ENCODE measurements around the gene SMCO4.

SMCO4 gene

DNA sequence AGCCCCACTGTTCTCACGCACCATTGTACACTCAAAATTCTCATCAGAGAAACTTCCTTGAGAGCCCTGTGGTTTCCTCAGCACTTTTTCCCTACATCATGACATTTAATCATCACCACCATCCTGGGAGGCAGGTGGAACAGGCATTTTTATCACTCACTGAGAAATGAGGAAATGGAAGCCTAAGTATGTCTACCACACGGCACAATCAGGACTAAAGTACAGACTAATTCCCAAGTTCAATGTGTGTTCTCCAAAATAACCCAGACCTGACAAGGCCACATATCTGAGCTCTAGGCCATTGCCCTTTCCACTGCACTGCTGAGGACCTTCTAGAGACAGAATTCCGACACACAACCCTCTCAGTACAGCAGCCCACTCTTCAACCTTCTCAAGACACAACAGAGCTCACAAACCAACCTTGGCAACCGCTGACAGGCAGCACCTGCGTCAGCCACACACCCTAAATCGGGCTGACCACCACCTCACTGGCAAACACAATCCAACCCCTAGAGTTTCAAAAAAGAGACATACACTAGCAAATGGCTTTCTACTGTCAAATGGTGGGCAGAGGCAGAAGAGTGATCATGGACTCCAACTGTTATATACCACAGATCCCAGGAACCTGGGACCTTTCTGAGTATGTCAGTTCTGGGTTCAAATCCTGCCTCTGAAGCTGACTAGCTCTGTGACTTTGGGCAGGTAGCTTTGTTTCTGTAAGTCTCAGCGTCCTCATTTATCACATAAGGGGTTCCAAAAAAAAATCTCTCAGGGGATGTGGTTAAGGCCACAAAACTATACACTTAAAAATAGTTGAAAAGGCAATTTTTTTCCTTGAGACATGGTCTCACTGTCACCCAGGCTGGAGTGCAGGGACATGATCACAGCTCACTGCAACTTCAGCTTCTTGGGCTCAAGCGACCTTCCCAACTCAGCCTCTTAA, 16.3 kb downstream of the SMCO4 start:
- Histone ChIP-seq H3K4ac (ENCODE audit: low read depth in 1 of 2, low read length in 2 of 2) (no peak overlapping the region), H3K14ac (ENCODE audit: low read length in 2 of 2) (no peak overlapping the region), H3K9ac (ENCODE audit: low read length) (no peak overlapping the region), H4K8ac (ENCODE audit: low read length) (no peak overlapping the region), H3K4me3 (ENCODE audit: insufficient read depth in 1 of 2, low read depth in 1 of 2, low read length in 2 of 2) (no peak overlapping the region), H2BK120ac (ENCODE audit: low read depth, low read length) (no peak overlapping the region), H3K36me3 (ENCODE audit: control insufficient read depth in 1 of 2, insufficient read depth in 2 of 2, low read depth in 1 of 2, low read length in 2 of 2) (no peaks in the 10 kb centered on the region), H3K79me1 (replicated peaks; ENCODE audit: low read length, poor library complexity, severe bottlenecking) (peaks cover 42% of the 10 kb centered on the region), H3K23ac (ENCODE audit: low read length in 2 of 2) (no peak overlapping the region), H2BK15ac (ENCODE audit: low read depth, poor library complexity, severe bottlenecking) (no peak overlapping the region), H2BK5ac (ENCODE audit: low read depth, low read length, poor library complexity, severe bottlenecking) (no peak overlapping the region), H3K18ac (ENCODE audit: low read depth in 1 of 2, low read length in 2 of 2) (no peak overlapping the region), H3K4me2 (ENCODE audit: low read length, poor library complexity, severe bottlenecking) (no peak overlapping the region), H3K27ac (ENCODE audit: low read length, poor library complexity, severe bottlenecking) (no peak overlapping the region), H2BK12ac (ENCODE audit: low read length in 2 of 2) (no peak overlapping the region), H4K91ac (ENCODE audit: low read length) (no peak overlapping the region), H3K9me3 (ENCODE audit: control insufficient read depth, low read length) (no peaks in the 10 kb centered on the region), H2AK5ac (ENCODE audit: low read length, severe bottlenecking) (peak overlapping the region; percentile 6), H3K4me1 (ENCODE audit: control insufficient read depth, insufficient read depth, low read depth, low read length) (peaks cover 27% of the 10 kb centered on the region), H2AFZ (ENCODE audit: low read depth, low read length) (no peak overlapping the region), H3K27me3 (ENCODE audit: control insufficient read depth in 1 of 2, insufficient read depth in 1 of 2, low read length in 2 of 2) (no peaks in the 10 kb centered on the region)
- 97% methylated on average over 6 of the region's 8 CpGs for WGBS
- no peak for DNase-seq

- H2BK5ac ChIP-seq (ENCODE audit: low read depth, low read length, poor library complexity, severe bottlenecking), result no peak overlapping the region
- no peak overlapping the region for H3K4me3 ChIP-seq (ENCODE audit: insufficient read depth in 1 of 2, low read depth in 1 of 2, low read length in 2 of 2)
- H3K36me3 ChIP-seq (ENCODE audit: control insufficient read depth in 1 of 2, insufficient read depth in 2 of 2, low read depth in 1 of 2, low read length in 2 of 2), result no peaks in the 10 kb centered on the region
- WGBS, result 73% methylated on average over 3 of the region's 3 CpGs
- no peak overlapping the region for H3K23ac ChIP-seq (ENCODE audit: low read length in 2 of 2)
- H3K27me3 ChIP-seq (ENCODE audit: control insufficient read depth in 1 of 2, insufficient read depth in 1 of 2, low read length in 2 of 2), result no peaks in the 10 kb centered on the region
- DNase-seq, result no peak
- no peak overlapping the region for H3K27ac ChIP-seq (ENCODE audit: low read length, poor library complexity, severe bottlenecking)
- no peak overlapping the region for H3K4me2 ChIP-seq (ENCODE audit: low read length, poor library complexity, severe bottlenecking)
- no peak overlapping the region for H3K18ac ChIP-seq (ENCODE audit: low read depth in 1 of 2, low read length in 2 of 2)
- peaks cover 38% of the 10 kb centered on the region for H3K79me1 ChIP-seq (replicated peaks; ENCODE audit: low read length, poor library complexity, severe bottlenecking)
- no peak overlapping the region for H3K9ac ChIP-seq (ENCODE audit: low read length)
- H3K14ac ChIP-seq (ENCODE audit: low read length in 2 of 2), result no peak overlapping the region
- peaks cover 27% of the 10 kb centered on the region for H3K4me1 ChIP-seq (ENCODE audit: control insufficient read depth, insufficient read depth, low read depth, low read length)
- H2AK5ac ChIP-seq (ENCODE audit: low read length, severe bottlenecking), result no peak overlapping the region
- no peak overlapping the region for H2BK12ac ChIP-seq (ENCODE audit: low read length in 2 of 2)
- no peak overlapping the region for H4K91ac ChIP-seq (ENCODE audit: low read length)
- no peaks in the 10 kb centered on the region for H3K9me3 ChIP-seq (ENCODE audit: control insufficient read depth, low read length)
- H2AFZ ChIP-seq (ENCODE audit: low read depth, low read length), result no peak overlapping the region
- H2BK120ac ChIP-seq (ENCODE audit: low read depth, low read length), result no peak overlapping the region
- no peak overlapping the region for H4K8ac ChIP-seq (ENCODE audit: low read length)
- no peak overlapping the region for H3K4ac ChIP-seq (ENCODE audit: low read depth in 1 of 2, low read length in 2 of 2)
- no peak overlapping the region for H2BK15ac ChIP-seq (ENCODE audit: low read depth, poor library complexity, severe bottlenecking)
Observed at GRCh38 chr11:93526346-93526633, 16.9 kb downstream of the SMCO4 start.

- Histone ChIP-seq H4K91ac (ENCODE audit: low read length) (no peak overlapping the region), H3K36me3 (ENCODE audit: control insufficient read depth in 1 of 2, insufficient read depth in 2 of 2, low read depth in 1 of 2, low read length in 2 of 2) (no peaks in the 10 kb centered on the region), H3K23ac (ENCODE audit: low read length in 2 of 2) (no peak overlapping the region), H2BK5ac (ENCODE audit: low read depth, low read length, poor library complexity, severe bottlenecking) (no peak overlapping the region), H2BK12ac (ENCODE audit: low read length in 2 of 2) (no peak overlapping the region), H3K79me1 (replicated peaks; ENCODE audit: low read length, poor library complexity, severe bottlenecking) (peaks cover 38% of the 10 kb centered on the region), H3K27ac (ENCODE audit: low read length, poor library complexity, severe bottlenecking) (no peak overlapping the region), H3K18ac (ENCODE audit: low read depth in 1 of 2, low read length in 2 of 2) (no peak overlapping the region), H2AFZ (ENCODE audit: low read depth, low read length) (no peak overlapping the region), H3K14ac (ENCODE audit: low read length in 2 of 2) (no peak overlapping the region), H2BK15ac (ENCODE audit: low read depth, poor library complexity, severe bottlenecking) (no peak overlapping the region), H3K4me1 (ENCODE audit: control insufficient read depth, insufficient read depth, low read depth, low read length) (peaks cover 27% of the 10 kb centered on the region), H3K27me3 (ENCODE audit: control insufficient read depth in 1 of 2, insufficient read depth in 1 of 2, low read length in 2 of 2) (no peaks in the 10 kb centered on the region), H2AK5ac (ENCODE audit: low read length, severe bottlenecking) (no peak overlapping the region), H4K8ac (ENCODE audit: low read length) (no peak overlapping the region), H3K4me3 (ENCODE audit: insufficient read depth in 1 of 2, low read depth in 1 of 2, low read length in 2 of 2) (no peak overlapping the region), H3K9me3 (ENCODE audit: control insufficient read depth, low read length) (no peaks in the 10 kb centered on the region), H3K9ac (ENCODE audit: low read length) (no peak overlapping the region), H3K4me2 (ENCODE audit: low read length, poor library complexity, severe bottlenecking) (no peak overlapping the region), H2BK120ac (ENCODE audit: low read depth, low read length) (no peak overlapping the region), H3K4ac (ENCODE audit: low read depth in 1 of 2, low read length in 2 of 2) (no peak overlapping the region)
- 79% methylated on average over 6 of the region's 7 CpGs for WGBS
- DNase-seq, result peak; percentile 51
Observed at GRCh38 chr11:93525601-93526345, 17.4 kb downstream of the SMCO4 start.

DNA sequence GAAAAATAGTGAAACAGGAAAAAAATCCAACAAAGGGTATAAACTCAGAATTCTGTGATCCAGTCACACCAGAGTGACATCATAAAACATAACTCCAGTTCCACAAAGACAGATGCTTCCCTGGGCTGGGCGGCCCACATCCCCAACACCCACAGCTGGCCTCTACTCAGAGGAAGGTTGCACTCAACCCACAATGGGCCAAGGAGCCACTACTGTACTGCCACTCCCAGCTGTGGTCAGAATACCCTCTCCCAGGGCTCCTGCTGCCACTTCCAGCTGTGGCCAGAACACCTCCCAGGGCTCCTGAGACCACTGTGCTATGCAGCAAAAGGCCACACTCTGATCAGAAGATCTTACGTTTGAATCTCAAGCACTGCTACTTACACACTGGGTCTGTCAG, 18.3 kb downstream of the SMCO4 start:
- Histone ChIP-seq H2BK5ac (ENCODE audit: low read depth, low read length, poor library complexity, severe bottlenecking) (no peak overlapping the region), H3K18ac (ENCODE audit: low read depth in 1 of 2, low read length in 2 of 2) (no peak overlapping the region), H3K36me3 (ENCODE audit: control insufficient read depth in 1 of 2, insufficient read depth in 2 of 2, low read depth in 1 of 2, low read length in 2 of 2) (no peaks in the 10 kb centered on the region), H3K27ac (ENCODE audit: low read length, poor library complexity, severe bottlenecking) (no peak overlapping the region), H3K4ac (ENCODE audit: low read depth in 1 of 2, low read length in 2 of 2) (no peak overlapping the region), H2AFZ (ENCODE audit: low read depth, low read length) (no peak overlapping the region), H3K23ac (ENCODE audit: low read length in 2 of 2) (no peak overlapping the region), H3K27me3 (ENCODE audit: control insufficient read depth in 1 of 2, insufficient read depth in 1 of 2, low read length in 2 of 2) (no peaks in the 10 kb centered on the region), H3K14ac (ENCODE audit: low read length in 2 of 2) (no peak overlapping the region), H2BK120ac (ENCODE audit: low read depth, low read length) (no peak overlapping the region), H2BK15ac (ENCODE audit: low read depth, poor library complexity, severe bottlenecking) (no peak overlapping the region), H4K91ac (ENCODE audit: low read length) (no peak overlapping the region), H3K4me2 (ENCODE audit: low read length, poor library complexity, severe bottlenecking) (no peak overlapping the region), H4K8ac (ENCODE audit: low read length) (no peak overlapping the region), H3K9ac (ENCODE audit: low read length) (no peak overlapping the region), H3K79me1 (replicated peaks; ENCODE audit: low read length, poor library complexity, severe bottlenecking) (peaks cover 42% of the 10 kb centered on the region), H3K4me3 (ENCODE audit: insufficient read depth in 1 of 2, low read depth in 1 of 2, low read length in 2 of 2) (no peak overlapping the region), H2AK5ac (ENCODE audit: low read length, severe bottlenecking) (no peak overlapping the region), H2BK12ac (ENCODE audit: low read length in 2 of 2) (peak overlapping the region in 1 of 2 experiments; percentile 31), H3K9me3 (ENCODE audit: control insufficient read depth, low read length) (no peaks in the 10 kb centered on the region), H3K4me1 (ENCODE audit: control insufficient read depth, insufficient read depth, low read depth, low read length) (peaks cover 20% of the 10 kb centered on the region)
- no peak for DNase-seq
- WGBS, result 95% methylated on average over 1 of the region's 2 CpGs

All from mesenchymal stem cell (in vitro differentiated cells and primary cell).